Activated CD4-positive, alpha-beta T cell treated with anti-CD3 and anti-CD28 coated beads, Interleukin-2, amount 10 ng/mL, durations not matched to agents 7 days and 5 days (primary cell): Measurements from ENCODE around the gene LDLRAD3. TPM values are rescaled to one million over a fixed set of nuclear protein-coding genes. Genes with fewer than 3 reads are reported as not detected.

ENCODE experiments used
- CTCF ChIA-PET: fragments of 350-600 bp; sonication (Branson Sonifier 250); formaldehyde crosslinking; loops from one replicate; lab custom pipeline; 2021; ENCODE audit warnings: antibody characterized with exemption; lab: Charles Lee
- POLR2A ChIA-PET: fragments of 350-600 bp; sonication (Branson Sonifier 250); formaldehyde crosslinking; loops from one replicate; lab custom pipeline; 2021; ENCODE audit warnings: antibody characterized with exemption; lab: Charles Lee
- DNase-seq: peaks from one replicate; pipeline ENCODE4 v3.0.0-alpha.2; 2020
- H3K27ac Mint-ChIP-seq: one replicate; pipeline ENCODE4 v1.8.0; 2021; ENCODE audit warnings: mild to moderate bottlenecking, moderate library complexity, mixed read lengths
- H3K27me3 Mint-ChIP-seq: one replicate; pipeline ENCODE4 v1.8.0; 2021; ENCODE audit warnings: mixed read lengths
- H3K36me3 Mint-ChIP-seq: one replicate; pipeline ENCODE4 v1.8.0; 2021; ENCODE audit warnings: low read depth, mixed read lengths
- H3K4me1 Mint-ChIP-seq: one replicate; pipeline ENCODE4 v1.8.0; 2021; ENCODE audit warnings: mixed read lengths
- H3K4me3 Mint-ChIP-seq: one replicate; pipeline ENCODE4 v1.8.0; 2021; ENCODE audit warnings: mild to moderate bottlenecking, moderate library complexity, mixed read lengths
- H3K9me3 Mint-ChIP-seq: one replicate; pipeline ENCODE4 v1.8.0; 2021; ENCODE audit warnings: mixed read lengths
- total RNA-seq, 2 experiments: library from RNA; stranded (reverse); gene quantifications; one replicate each; pipeline ENCODE4 v1.2.3, GENCODE V29; 2021

Gene LDLRAD3
- total RNA-seq, 2 experiments from 2014 or later: 0.07 TPM; not detected in 1

DNA sequence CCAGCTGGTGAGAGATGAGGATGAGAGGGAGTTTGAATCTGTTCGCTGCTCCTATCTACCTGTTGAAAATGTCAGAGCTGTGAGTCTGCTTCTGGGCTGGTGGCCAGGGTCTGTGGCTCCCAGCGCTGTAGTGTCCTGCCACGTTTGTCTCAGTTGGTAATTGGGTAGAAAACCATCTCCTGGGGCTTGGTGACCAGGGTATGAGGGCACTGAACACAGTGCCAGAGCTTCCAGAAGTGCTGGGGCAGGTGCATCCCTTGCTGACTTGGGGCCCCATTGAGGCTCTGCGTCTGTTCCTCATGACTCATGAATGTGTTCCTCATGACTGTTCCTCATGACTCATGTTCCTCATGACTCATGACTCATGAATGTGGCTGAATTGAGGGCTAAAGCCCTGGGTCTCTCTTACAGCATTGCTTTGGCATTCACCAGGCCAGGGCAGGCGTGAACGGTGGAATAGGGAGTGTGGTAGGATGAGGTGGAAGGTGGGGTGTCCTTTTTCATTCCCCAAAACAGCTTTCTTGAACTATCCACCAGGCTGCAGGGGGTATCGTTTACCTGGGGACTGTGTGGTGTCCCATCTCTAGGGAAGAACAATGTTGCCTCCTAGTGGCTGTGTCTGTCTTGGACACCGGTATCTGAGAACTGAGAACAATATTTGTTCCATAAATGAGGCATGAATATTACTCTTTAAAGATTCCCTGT is 205.8 kb downstream of the LDLRAD3 start:
- H3K36me3 Mint-ChIP-seq: no peaks in the 10 kb centered on the region
- CTCF ChIA-PET: interaction anchor here (1.0 kb wide), 1 partner anchor 352 kb away, joined by 3 read pairs; no protein-coding TSS in a partner anchor
- peaks cover 10% of the 10 kb centered on the region for H3K4me1 Mint-ChIP-seq
- no peaks in the 10 kb centered on the region for H3K9me3 Mint-ChIP-seq
- peak; percentile 11 for DNase-seq
- H3K4me3 Mint-ChIP-seq: no peak overlapping the region
- no peaks in the 10 kb centered on the region for H3K27me3 Mint-ChIP-seq
- H3K27ac Mint-ChIP-seq: no peak overlapping the region
- POLR2A ChIA-PET: no interaction called here

DNA sequence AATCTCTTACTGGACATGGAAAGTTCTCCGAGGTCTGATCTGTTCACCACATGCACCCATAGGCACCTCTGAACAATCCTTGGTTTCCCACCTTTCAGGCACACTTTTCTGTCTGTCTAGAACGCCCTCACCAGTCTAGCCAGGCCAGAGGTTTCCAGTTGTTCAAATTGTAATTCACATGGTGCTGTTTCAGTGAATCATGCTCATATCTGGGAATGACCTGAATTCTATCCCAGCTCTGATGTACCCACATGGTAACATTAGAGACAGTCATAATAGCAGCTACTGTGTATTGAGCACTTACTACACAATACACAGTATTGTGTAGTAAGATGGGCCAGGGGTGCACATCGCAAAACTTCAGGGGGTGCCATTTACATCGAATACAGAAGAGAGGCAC is 207.1 kb downstream of the LDLRAD3 start:
- peaks cover 3% of the 10 kb centered on the region for H3K27me3 Mint-ChIP-seq
- H3K27ac Mint-ChIP-seq: no peak overlapping the region
- POLR2A ChIA-PET: no interaction called here
- no peaks in the 10 kb centered on the region for H3K36me3 Mint-ChIP-seq
- no peaks in the 10 kb centered on the region for H3K9me3 Mint-ChIP-seq
- no peak overlapping the region for H3K4me3 Mint-ChIP-seq
- DNase-seq: no peak
- CTCF ChIA-PET: no interaction called here
- H3K4me1 Mint-ChIP-seq: peaks cover 10% of the 10 kb centered on the region

DNA sequence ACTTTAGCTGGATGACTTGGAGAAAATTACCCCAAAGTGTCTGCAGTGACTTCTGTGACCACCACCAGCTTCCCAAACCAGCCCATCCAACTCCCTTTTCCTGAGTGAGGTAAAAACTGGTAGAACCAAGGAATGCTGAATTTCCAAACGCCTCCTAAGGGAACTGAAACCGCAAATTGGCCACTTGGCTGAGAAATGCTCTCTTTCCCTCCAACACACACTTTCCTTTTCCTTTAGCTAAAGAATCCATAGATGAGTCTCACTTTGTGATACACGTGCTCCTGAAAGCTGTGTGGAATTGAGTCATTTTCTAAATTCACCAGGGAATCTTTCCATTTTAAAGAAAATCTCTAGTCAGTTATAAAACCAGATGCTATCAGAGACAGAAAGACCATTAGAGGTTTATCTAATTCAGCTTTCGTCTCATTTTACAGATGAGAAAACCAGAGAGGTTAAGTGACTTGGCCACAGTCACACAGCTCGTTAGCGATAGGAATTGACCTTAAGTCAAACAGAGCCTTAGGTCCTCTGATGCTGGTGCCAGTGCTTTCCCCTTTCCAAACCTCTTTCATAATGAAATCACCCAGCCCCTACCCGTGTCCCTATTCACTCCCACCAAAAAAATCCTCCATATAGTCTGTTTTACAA is 208.2 kb downstream of the LDLRAD3 start:
- H3K27me3 Mint-ChIP-seq: peaks cover 3% of the 10 kb centered on the region
- DNase-seq: no peak
- no peaks in the 10 kb centered on the region for H3K36me3 Mint-ChIP-seq
- ChIA-PET POLR2A (no interaction called here), CTCF (interaction anchor here (0.6 kb wide), 1 partner anchor 168 kb away, joined by 4 read pairs; no protein-coding TSS in a partner anchor)
- no peak overlapping the region for H3K27ac Mint-ChIP-seq
- H3K4me1 Mint-ChIP-seq: peaks cover 10% of the 10 kb centered on the region
- H3K4me3 Mint-ChIP-seq: no peak overlapping the region
- no peaks in the 10 kb centered on the region for H3K9me3 Mint-ChIP-seq

DNA sequence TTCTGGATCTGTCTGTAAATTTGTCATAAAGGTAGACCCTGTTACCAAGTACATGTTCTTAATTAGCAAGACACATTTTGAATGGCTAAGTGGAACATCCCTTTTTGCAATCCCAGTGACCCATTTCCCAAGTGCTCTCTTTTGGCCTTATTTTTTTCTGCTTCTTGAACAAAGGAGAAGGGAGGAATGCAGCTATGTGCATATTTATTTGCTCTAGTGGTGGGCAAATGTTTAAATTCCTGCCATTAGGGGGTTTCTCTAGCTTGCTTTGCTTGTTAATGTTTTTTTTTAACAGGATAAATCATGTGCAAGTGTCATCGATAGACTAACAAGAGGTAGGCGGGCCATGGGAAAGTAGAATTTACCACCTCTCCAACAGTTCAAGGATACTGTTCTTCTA is 209.7 kb downstream of the LDLRAD3 start:
- POLR2A ChIA-PET: no interaction called here
- Mint-ChIP-seq H3K27ac (no peak overlapping the region), H3K4me3 (no peak overlapping the region), H3K4me1 (peaks cover 10% of the 10 kb centered on the region), H3K27me3 (peaks cover 3% of the 10 kb centered on the region), H3K9me3 (no peaks in the 10 kb centered on the region), H3K36me3 (no peaks in the 10 kb centered on the region)
- CTCF ChIA-PET: interaction anchor here (0.6 kb wide), 1 partner anchor 382 kb away, joined by 3 read pairs; no protein-coding TSS in a partner anchor
- no peak for DNase-seq

DNA sequence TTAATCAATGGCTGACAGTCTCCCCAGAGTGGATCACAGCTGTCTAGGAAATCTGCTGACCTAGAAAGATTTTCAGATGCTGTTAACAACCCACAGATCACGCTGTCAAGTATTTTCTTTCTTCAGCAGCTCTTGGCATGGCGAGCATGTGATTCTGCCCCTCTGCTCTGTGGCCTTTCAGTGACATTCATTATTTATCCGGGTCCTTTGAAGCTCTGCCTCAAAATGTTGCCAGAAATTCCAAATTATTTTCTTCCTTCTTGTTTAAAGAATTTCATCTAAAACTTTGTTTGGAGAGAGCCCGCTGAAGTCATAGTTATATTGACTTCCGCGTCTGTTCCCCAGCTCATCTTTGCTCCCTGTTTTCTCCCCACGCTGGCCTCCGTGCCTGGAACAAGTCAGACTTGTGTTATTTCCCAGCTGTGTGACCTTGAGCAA is 211.3 kb downstream of the LDLRAD3 start:
- Mint-ChIP-seq H3K36me3 (no peaks in the 10 kb centered on the region), H3K27ac (no peak overlapping the region), H3K27me3 (peaks cover 3% of the 10 kb centered on the region), H3K4me3 (no peak overlapping the region), H3K9me3 (no peaks in the 10 kb centered on the region), H3K4me1 (no peaks in the 10 kb centered on the region)
- CTCF ChIA-PET: no interaction called here
- DNase-seq: no peak
- POLR2A ChIA-PET: no interaction called here

DNA sequence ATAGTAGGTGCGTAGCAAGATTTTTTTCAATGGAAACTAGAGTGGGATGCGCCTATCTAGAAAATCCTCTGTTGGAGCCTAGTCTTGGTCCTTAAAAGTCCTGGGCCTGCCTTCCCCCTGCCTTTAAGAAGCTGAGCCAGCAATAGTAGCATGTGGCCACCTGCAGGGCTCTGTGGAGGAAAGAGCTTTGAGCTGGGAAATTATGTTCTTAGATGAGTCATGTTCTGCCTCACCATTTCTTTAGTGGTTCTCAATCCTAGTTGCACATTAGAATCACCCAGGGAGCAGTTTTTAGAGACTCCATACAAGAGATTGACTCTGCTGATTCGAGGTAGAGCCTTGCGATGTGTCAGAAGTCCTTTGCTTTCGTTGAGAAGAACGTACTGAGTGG is 211.9 kb downstream of the LDLRAD3 start:
- H3K27ac Mint-ChIP-seq: no peak overlapping the region
- H3K4me3 Mint-ChIP-seq: no peak overlapping the region
- POLR2A ChIA-PET: no interaction called here
- no peaks in the 10 kb centered on the region for H3K9me3 Mint-ChIP-seq
- CTCF ChIA-PET: no interaction called here
- peaks cover 3% of the 10 kb centered on the region for H3K27me3 Mint-ChIP-seq
- DNase-seq: no peak
- no peaks in the 10 kb centered on the region for H3K36me3 Mint-ChIP-seq
- no peaks in the 10 kb centered on the region for H3K4me1 Mint-ChIP-seq

DNA sequence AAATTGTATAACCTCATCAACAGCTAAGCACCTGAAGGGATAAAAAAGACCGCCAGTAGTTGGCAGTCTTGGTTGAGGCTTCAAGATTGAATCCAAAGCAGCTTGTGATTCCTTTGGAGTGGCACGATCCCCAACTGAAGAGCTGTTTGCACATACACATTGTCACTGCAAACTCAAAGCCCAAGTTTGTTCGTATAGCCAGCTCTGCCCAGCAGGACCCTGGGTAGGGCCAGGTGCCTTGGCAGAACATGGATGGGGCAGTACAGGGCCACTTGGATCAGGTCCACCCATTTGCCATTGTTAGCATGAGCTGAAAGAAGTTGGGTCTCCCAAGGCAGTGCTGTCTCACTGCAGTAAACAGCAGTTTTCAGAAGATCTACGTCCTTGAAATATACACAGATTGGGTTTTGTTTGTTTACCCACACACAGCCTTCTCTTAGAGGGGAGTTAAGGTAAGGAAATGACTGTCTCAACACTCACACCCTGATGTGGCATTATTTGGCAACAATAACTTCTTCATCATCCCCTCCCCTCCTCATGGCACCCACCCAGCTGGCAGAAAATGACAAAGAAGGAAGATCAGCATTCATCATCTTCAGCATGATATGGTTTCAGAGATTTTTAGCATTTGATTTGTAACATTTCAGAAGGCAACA is 212.4 kb downstream of the LDLRAD3 start:
- peaks cover 3% of the 10 kb centered on the region for H3K27me3 Mint-ChIP-seq
- H3K4me1 Mint-ChIP-seq: no peaks in the 10 kb centered on the region
- DNase-seq: no peak
- H3K27ac Mint-ChIP-seq: no peak overlapping the region
- no peaks in the 10 kb centered on the region for H3K36me3 Mint-ChIP-seq
- no peak overlapping the region for H3K4me3 Mint-ChIP-seq
- H3K9me3 Mint-ChIP-seq: no peaks in the 10 kb centered on the region
- ChIA-PET CTCF (interaction anchor here (0.8 kb wide), 1 partner anchor 14 kb away, joined by 3 read pairs; no protein-coding TSS in a partner anchor), POLR2A (no interaction called here)

DNA sequence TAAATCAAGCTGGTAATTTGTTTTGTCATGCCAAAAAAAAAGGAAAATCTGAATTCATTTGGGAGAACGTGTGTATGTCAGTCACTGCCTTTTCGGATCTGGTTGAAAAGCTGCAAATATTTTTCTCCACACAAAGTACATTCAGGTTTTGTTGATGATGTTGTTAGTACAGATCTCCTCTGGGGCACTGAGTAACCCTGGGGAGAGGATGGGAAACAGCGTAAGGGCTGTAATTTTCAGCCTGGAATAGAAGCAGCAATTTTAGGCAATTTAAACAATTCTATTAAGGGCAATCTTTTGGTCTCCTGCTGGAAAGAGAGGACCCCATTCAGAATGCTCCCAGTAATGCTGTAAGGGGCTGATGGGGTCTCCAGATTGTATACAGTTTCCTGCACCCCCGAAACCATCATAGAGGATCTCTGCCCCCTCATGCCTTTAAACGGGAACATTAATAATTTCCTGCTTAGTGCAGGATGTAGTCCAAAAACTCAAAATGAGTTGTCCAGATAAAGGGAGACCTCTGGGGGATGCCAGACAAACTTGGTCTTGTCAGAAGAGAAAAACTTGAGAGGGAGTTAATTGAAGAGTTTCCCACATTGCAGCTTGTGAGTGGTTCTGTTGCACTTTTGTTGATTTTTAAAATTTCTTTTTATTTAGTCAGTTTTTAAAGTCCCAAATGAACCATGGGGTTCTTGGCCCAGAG is 213.1 kb downstream of the LDLRAD3 start:
- H3K27me3 Mint-ChIP-seq: peaks cover 3% of the 10 kb centered on the region
- CTCF ChIA-PET: interaction anchor here (0.8 kb wide), 1 partner anchor 13 kb away, joined by 3 read pairs; no protein-coding TSS in a partner anchor
- no peak for DNase-seq
- H3K9me3 Mint-ChIP-seq: no peaks in the 10 kb centered on the region
- POLR2A ChIA-PET: no interaction called here
- H3K36me3 Mint-ChIP-seq: no peaks in the 10 kb centered on the region
- H3K4me3 Mint-ChIP-seq: no peak overlapping the region
- H3K4me1 Mint-ChIP-seq: no peaks in the 10 kb centered on the region
- no peak overlapping the region for H3K27ac Mint-ChIP-seq

DNA sequence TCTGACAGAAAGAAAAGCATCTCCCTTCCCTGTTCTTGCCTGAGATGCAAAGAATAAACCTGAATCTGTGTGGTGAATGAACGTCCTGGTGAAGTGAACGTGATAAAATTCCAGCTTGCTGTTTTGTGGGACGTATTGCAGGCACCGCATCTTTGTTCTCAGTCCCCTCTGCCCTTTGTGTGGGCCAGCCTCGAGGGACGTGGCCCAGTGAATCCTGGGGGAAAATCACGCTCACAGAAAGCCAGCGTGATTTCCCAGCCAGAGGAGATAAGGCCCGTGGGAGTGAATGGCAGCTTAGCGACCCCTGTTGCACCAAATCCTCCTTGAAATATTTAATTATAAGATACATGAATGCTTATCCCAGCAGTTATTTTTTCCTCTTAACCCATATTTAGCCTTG is 216.2 kb downstream of the LDLRAD3 start:
- Mint-ChIP-seq H3K36me3 (no peaks in the 10 kb centered on the region), H3K9me3 (no peaks in the 10 kb centered on the region), H3K27ac (no peak overlapping the region), H3K4me3 (no peak overlapping the region), H3K4me1 (no peaks in the 10 kb centered on the region), H3K27me3 (peaks cover 2% of the 10 kb centered on the region)
- ChIA-PET POLR2A (no interaction called here), CTCF (no interaction called here)
- DNase-seq: no peak

DNA sequence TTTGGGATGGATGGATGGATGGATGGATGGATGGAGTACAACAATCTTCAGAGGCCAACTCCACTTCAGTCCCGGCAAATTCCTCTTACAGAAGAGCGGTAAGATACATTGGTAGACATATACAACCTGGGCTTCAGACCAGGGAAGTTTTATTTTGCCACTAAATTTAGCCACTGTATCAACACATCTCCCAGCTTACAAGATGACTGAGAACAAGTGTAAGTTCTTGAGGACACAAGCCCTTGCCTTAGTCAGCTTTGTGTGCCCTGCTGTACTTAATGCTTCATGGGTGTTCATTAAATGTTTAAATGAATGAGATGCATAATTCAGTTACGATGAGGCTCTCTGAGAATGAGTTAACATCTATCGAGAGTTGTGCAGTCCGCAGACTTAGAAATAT is 217.7 kb downstream of the LDLRAD3 start:
- POLR2A ChIA-PET: no interaction called here
- Mint-ChIP-seq H3K4me1 (no peaks in the 10 kb centered on the region), H3K27ac (no peak overlapping the region), H3K36me3 (no peaks in the 10 kb centered on the region), H3K27me3 (peaks cover 6% of the 10 kb centered on the region), H3K9me3 (no peaks in the 10 kb centered on the region), H3K4me3 (no peak overlapping the region)
- CTCF ChIA-PET: no interaction called here
- DNase-seq: no peak

DNA sequence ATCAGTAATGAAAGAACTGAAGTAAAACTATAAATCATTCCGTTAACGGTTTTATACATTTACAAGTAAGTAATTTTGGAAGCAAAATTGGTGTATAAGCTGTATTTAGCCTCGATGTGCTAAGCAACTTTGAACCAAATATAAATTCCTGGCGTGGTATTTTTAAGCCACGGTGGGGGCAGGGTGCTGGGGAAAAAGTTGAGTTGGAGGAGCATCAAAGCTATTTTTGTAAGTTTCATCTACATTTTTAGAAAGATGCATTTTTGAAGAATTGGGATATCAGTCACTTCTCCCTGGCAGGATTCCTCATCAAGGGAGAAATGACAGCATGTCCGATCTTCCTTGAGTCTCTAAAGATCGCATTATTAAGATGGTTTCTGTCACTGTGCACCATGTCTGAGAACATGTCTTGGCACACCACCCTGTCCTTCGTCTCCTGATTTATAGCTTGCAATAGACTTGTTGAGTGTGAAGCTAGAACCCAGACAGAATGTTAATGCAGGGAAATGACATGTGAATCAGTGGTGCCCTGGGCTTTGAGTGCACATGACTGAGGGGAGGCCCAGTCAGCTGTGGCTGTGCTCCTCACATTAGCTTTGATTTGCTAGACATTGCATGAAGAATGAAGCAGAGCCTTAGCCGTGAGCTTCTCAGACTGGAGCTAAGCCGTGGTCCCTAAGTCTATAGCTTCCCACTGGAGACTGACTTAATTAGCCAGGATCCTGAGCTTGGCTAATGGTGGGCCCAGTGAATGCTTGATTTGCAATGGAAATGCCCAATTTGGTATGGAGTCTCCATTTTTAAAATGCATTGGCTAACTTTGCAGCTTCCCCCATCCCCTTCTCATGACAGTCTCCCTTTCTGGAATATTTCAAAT is 218.4 kb downstream of the LDLRAD3 start:
- peaks cover 6% of the 10 kb centered on the region for H3K27me3 Mint-ChIP-seq
- H3K9me3 Mint-ChIP-seq: no peaks in the 10 kb centered on the region
- DNase-seq: no peak
- CTCF ChIA-PET: no interaction called here
- H3K4me3 Mint-ChIP-seq: no peak overlapping the region
- H3K36me3 Mint-ChIP-seq: no peaks in the 10 kb centered on the region
- POLR2A ChIA-PET: no interaction called here
- no peaks in the 10 kb centered on the region for H3K4me1 Mint-ChIP-seq
- no peak overlapping the region for H3K27ac Mint-ChIP-seq

DNA sequence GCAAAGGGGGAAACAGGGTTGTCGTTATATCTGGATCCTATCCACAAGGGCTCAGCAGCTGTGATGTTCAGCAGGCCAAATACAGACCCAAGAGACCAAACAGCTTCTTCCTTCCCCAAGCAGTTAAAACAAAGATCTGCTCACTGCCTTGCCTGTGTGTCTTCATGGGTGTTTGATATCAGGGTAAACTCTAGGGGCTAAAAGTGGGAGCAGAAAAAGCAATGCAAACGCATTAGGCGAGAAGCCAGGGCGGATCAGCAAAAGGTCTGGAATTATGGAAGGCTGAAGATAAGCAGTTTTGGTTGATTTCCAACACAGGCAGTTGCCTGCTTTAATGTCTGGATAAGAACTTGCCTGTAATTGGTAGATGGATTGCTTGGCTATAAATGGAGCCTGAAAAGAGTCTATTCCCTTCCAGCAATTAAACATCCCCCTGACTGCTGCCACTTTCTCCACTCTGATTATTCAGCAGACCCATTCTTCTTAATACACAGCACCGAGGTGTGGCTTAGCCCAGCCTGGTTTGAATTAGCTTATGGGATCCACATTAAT is 219.1 kb downstream of the LDLRAD3 start:
- Mint-ChIP-seq H3K27me3 (peaks cover 6% of the 10 kb centered on the region), H3K9me3 (no peaks in the 10 kb centered on the region), H3K4me3 (no peak overlapping the region), H3K4me1 (no peaks in the 10 kb centered on the region), H3K27ac (no peak overlapping the region), H3K36me3 (no peaks in the 10 kb centered on the region)
- ChIA-PET CTCF (no interaction called here), POLR2A (no interaction called here)
- no peak for DNase-seq
